Midbrain (tissue), 1 donor: ENCODE data around the gene MAST4.
A peak's percentile ranks its signal among the peaks of the same experiment; 100 is the strongest.
"Not testable (repeated sequence)": the region's sequence is repeated elsewhere in the genome, so short reads cannot be mapped to it uniquely, and the experiment has no call there.

Experiments used
- DNase-seq: peaks from one replicate; lab custom pipeline; 2025; lab: John Stamatoyannopoulos, UW

MAST4 gene

GRCh38 chr5:67090040-67090439 lies 493.8 kb downstream of the MAST4 start:
- DNase-seq: no peak

GRCh38 chr5:67090593-67090992 lies 494.4 kb downstream of the MAST4 start:
- no peak for DNase-seq

GRCh38 chr5:67092535-67092934 lies 496.3 kb downstream of the MAST4 start:
- DNase-seq: no peak

- DNase-seq: no peak
Measured at GRCh38 chr5:67093279-67093678, 497.1 kb downstream of the MAST4 start.

DNA sequence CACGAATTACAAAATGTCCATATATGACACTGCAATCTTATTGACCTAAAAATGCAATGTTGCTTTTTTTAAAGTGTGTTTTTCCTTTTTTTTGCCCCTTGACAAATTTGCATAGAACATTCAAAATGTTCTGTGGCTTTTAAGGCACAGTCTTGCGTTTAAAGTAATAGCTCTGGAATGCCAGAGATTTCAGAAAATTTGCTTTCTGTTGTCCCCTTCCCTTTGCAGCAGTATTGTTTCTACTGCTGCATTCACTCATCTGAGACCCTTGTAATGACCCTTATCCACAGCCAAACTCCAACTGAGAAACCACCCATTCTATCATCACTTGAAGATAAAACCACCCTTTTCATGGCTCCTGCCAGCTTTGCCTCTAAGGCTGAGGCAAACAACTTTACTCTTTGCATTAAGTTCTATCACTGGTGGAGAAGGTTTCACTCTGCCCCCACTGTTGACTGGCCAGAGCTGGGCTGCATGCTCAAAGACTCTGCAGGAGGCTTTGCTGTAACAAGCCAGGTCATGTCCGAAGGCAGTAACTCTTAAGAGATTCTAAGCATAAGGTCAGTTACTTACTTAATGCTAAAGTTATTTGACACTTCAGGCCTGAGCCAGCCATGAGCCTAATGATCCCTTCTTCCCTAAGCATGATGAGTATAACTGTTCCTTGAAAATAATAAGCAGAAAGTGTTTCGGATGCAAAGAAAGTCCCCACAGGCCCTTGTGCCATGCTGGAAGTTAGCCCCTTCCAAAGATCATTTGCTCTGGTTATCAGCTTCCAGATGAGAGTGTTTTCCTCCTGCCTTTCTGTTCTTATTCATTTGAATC lies 498.5 kb downstream of the MAST4 start:
- no peak for DNase-seq

- peak; percentile 53 for DNase-seq
Measured at GRCh38 chr5:67095346-67096171, 499.4 kb downstream of the MAST4 start.

- DNase-seq: no peak
Measured at GRCh38 chr5:67098656-67099055, 502.5 kb downstream of the MAST4 start.

- no peak for DNase-seq
Measured at GRCh38 chr5:67100301-67100700, 504.1 kb downstream of the MAST4 start.

- DNase-seq: no peak
Measured at GRCh38 chr5:67102708-67103107, 506.5 kb downstream of the MAST4 start.

DNA sequence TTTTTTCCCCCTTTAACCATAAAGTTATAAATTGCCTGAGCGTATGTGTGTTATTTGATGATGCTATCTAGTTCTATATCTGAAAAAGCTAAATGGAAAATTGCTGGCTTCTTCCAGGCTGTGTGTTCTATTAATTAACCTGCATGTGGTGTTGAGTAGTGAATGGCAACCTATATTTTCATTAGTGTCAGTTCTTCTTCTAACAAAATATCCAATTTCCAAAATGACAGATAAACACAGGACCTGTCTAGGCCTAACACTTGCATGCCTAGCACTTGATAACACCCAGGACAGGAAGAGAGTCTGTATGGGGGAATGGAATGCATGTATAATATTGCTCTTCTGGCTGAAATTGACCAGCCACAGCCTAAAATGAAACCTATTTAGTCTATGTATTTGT lies 508.7 kb downstream of the MAST4 start:
- DNase-seq: no peak

DNA sequence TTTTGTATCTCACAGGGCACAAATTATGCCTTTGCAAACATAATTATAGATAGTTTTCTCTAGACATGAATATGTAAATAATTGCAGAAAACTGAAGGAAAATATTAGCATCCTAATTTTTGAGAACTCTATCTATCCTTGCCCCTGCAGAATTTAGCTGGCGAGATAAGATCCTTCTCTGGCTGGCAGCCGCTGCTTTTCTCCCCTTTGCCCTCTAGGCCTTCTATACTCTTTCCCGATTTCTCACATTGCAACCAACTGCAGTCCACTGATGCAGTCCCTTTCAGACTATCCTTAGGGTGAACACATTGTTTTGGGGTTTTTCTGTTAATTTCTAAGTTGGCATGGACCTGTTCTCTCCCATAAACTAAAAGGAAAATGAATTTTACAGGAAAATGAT lies 509.1 kb downstream of the MAST4 start:
- DNase-seq: no peak

GRCh38 chr5:67106626-67107342 lies 510.6 kb downstream of the MAST4 start:
- peak; percentile 6 for DNase-seq

- no peak for DNase-seq
Measured at GRCh38 chr5:67111779-67112178, 515.6 kb downstream of the MAST4 start.

DNA sequence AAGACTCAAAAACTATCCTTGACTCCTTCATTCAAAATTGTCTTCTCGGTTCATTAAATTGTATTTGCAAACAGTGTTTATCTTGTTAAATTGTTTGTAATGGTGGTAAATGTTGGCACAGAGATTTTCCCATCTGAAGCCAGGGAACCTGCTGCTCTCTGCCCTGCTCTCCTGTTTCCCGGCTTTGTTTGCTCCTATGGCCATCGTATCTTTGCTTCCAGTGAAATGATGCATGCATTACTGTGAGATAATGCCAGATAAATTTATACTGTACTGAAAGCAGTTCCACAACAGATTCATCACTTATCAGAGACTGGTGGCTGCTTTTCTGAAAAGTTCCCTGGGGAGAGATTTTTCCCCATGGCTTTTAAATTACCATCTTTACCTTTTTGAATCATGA lies 519.1 kb downstream of the MAST4 start:
- no peak for DNase-seq

DNA sequence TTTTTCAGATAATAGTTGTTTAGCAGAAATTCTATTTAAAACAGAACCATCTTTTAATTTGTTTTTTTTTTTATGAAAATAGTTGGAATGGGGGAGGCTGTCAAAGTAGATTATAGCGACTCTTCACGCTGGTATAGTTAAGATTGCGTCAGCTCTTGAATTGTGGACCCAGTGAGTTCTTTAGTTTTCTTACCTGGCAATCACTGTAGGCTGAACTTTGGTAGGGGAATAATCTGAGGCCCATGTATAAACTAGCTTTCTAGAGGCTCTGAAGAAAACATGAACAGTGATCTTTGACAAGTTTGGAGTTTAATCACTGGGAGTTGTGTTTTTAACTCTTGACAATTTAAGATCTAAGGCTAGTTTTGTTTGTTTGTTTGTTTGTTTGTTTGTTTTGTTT lies 519.6 kb downstream of the MAST4 start:
- no peak for DNase-seq

DNA sequence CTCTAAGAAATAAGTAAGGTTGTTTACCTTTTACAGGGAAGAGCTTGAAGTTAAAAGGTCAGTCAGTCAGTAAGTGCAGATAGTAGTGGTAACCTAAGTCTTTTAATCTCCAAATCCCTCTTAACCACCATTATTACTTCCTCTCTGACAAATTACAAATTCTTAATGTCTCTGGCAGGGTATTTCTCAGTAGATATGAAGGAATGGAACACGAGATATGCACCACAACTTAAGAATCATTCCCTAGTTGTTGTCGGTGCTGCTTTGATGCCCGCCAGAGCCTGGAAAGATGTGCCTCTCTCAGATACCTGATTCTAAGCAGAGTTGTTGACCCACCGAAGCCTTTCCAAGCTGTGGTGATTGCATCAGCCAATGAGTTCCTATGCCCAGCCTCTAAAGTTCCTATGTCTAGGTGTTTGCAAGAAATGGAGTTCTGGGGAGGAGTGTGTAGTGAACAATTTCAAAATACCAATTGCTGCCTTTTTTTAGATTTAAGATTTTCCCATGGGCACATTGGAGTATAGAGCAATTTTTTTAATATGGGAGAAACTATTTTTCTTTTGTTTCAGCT lies 521.9 kb downstream of the MAST4 start:
- DNase-seq: no peak

DNA sequence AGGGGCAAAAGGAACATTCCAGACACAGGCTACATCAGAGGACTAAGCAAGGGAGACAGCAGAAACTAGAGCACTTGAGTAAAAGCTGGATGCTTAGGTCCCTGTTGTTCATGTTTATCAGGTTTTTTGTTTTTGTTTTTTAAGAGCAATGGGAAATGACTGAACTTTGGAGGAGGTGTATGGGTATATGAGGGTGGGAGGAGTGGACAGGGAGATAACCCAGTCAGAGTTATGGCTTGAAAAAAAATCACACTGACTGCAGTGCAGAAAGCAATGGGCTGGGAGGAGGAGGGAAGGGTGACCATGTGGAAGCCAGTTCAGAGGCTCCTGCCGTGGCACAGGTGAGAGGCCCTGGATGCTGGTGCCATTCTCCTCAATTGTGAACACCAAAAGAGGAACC lies 522.8 kb downstream of the MAST4 start:
- no peak for DNase-seq

DNA sequence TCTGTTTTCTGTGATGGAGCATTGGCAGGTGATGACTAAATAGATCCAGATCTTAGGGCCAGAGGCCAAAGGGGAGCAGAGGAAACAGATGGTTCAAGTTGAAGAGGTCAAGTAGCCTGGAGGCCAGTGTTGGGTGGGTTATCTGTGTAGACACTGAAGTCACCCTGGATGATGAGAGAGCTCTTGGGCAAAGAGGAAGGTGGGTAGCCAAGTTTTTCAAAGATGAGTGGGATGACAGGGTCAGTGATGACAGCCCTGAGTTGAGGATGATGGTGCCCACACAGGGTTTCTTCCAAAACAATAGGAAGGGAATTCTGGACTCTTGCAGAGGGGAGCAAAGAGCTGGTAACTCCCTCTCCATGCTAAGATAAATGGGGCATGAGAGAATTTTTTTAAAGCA lies 523.8 kb downstream of the MAST4 start:
- DNase-seq: no peak

DNA sequence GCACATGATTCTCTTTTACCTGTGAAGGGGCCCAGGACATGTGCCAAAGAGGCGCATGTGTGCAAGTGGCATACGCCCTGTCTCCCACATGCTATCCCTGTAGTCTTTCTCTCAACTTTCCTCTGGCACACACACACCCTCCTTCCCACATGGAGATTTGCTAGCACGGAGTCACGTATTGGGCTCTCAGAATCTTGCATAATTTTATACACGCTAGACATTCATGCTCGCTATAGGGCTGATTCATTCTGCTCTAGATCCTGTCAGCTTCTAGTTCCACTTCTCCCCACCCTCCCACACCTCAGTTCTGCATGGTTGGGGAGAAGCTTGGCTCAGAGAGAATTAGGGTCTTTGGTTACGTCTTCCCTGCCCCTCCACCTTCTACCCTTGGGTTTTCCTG lies 527.6 kb downstream of the MAST4 start:
- no peak for DNase-seq

- no peak for DNase-seq
Measured at GRCh38 chr5:67124556-67124955, 528.4 kb downstream of the MAST4 start.

DNA sequence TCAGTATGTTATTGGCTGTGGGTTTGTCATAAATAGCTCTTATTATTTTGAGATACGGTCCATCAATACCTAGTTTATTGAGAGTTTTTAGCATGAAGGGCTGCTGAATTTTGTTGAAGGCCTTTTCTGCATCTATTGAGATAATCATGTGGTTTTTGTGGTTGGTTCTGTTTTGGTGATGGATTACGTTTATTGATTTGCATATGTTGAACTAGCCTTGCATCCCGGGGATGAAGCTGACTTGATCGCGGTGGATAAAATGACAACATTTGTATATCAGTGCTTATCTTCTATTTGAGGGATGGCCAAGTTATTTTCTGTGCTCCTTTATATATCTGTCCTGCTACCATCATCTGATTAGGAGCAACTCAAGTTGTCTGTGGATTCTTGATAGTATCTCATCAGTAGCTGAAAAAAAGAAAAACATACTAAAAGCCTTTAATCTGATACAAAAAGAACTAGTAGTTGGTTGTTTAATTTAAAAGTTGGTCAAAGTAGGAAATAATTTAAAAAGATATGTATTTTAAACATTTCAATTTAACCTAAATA lies 531.2 kb downstream of the MAST4 start:
- DNase-seq: not testable (repeated sequence)

DNA sequence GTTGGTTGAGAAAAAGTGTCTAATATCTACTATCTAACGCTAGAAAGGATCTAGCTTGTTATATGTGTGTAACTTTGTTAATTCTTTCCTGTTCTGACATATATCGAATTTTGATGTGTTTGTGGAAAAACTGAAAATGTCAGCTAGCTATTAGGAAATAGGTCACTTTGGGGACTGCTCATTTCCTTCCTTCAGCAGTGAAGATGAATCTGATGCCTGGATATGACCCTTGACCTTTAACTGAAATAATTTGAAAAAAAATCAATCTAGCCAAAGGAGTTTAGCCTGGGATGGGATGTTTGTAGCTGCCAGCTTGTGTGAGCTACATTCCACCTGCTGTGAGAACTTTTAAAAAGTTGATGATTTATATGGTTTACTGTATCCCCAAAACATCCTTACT lies 533.6 kb downstream of the MAST4 start:
- DNase-seq: no peak
